Fibroblast of the aortic adventitia (primary cell): ENCODE data around the gene ABCC10. TPM values are rescaled to one million over a fixed set of nuclear protein-coding genes. Genes with fewer than 3 reads are reported as not detected.
"Not testable (repeated sequence)": the region's sequence is repeated elsewhere in the genome, so short reads cannot be mapped to it uniquely, and the experiment has no call there.

ENCODE experiments used
- DNase-seq: peaks from one replicate; pipeline ENCODE4 v3.0.0-alpha.2; 2010; ENCODE audit warnings: low read depth
- H3K4me3 ChIP-seq: 2 replicates; pipeline ENCODE4 v1.5.1; 2011; ENCODE audit warnings: low read depth, mild to moderate bottlenecking, control low read depth, low read length, moderate library complexity
- CTCF ChIP-seq: IDR thresholded peaks from 2 replicates; pipeline ENCODE4 v1.5.1; 2011; ENCODE audit warnings: mild to moderate bottlenecking, low read length, control low read depth, inconsistent platforms; ENCODE audit not compliant: insufficient read depth
- total RNA-seq: library from RNA; depleted of rRNA; stranded (reverse); fragments of >200 nt; gene quantifications from 2 replicates; pipeline ENCODE4 v1.2.3, GENCODE V29; 2012; ENCODE audit warnings: low replicate concordance

The ABCC10 gene
- total RNA-seq, 1 donor: 25.8 TPM

- TF ChIP-seq CTCF: no peak
- DNase-seq: no peak
- no peak overlapping the region for H3K4me3 ChIP-seq
These were observed 37.5 kb upstream of the ABCC10 start for GRCh38 chr6:43389730-43390295.

- not testable (repeated sequence) for DNase-seq, H3K4me3 ChIP-seq
These were observed 36.4 kb upstream of the ABCC10 start for GRCh38 chr6:43390753-43391439.

GRCh38 chr6:43391440-43392031 lies 35.8 kb upstream of the ABCC10 start:
- no peak overlapping the region for H3K4me3 ChIP-seq
- no peak for TF ChIP-seq CTCF
- DNase-seq: no peak

GRCh38 chr6:43393133-43393532 lies 34.2 kb upstream of the ABCC10 start:
- H3K4me3 ChIP-seq, DNase-seq: not testable (repeated sequence)

GRCh38 chr6:43393602-43394001 lies 33.7 kb upstream of the ABCC10 start:
- TF ChIP-seq CTCF: no peak
- H3K4me3 ChIP-seq: no peak overlapping the region
- DNase-seq: no peak

- H3K4me3 ChIP-seq: no peak overlapping the region
- no peak for DNase-seq
- no peak for TF ChIP-seq CTCF
These were observed 32.4 kb upstream of the ABCC10 start for GRCh38 chr6:43394982-43395381.

GRCh38 chr6:43395776-43396175 lies 31.6 kb upstream of the ABCC10 start:
- TF ChIP-seq CTCF: no peak
- DNase-seq: no peak

More at GRCh38 chr6:43395776-43396175, 31.6 kb upstream of the ABCC10 start:
- no peak overlapping the region for H3K4me3 ChIP-seq
